T-helper 22 cell (primary cell): ENCODE data around the gene CYP2F1.
"Not testable (repeated sequence)": the region's sequence is repeated elsewhere in the genome, so short reads cannot be mapped to it uniquely, and the experiment has no call there.

Source experiments
- DNase-seq: peaks from one replicate; pipeline ENCODE4 v3.0.0-alpha.2; 2020; ENCODE audit warnings: low read depth

The CYP2F1 gene

GRCh38 chr19:41114132-41114531, at the start of gene CYP2F1:
Gene CYP2F1 (plus strand): TSS chr19:41114432. CDS start chr19:41116189, 1,757 bp downstream.
- no peak for DNase-seq

DNA sequence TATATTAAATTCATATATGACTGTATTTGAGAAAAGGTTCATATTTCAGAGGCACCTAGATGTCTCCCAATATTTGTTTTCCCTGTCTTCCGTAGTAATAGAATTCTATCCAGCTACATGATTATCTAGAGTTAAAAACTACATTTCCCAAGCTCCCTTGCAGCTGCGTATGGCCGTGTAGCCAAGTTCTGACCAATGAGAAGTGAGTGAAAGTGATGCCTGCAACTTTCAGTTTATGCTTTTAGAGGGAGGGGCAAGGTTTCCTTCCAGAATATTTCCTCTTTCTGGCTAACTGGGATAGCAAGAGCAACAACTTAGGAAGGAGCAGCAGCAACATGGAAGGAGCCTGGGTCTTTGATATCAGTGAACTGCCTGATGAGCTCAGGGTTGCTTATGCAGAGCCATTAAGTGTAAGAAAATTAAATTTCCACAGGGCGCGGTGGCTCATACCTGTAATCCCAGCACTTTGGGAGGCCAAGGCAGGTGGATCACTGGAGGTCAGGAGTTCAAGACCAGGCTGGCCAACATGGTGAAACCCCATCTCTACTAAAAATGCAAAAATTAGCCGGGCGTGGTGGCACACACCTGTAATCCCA, 49.2 kb upstream of the CYP2F1 start:
- DNase-seq: no peak

GRCh38 chr19:41076286-41076685, 37.9 kb upstream of the CYP2F1 start:
- no peak for DNase-seq

DNA sequence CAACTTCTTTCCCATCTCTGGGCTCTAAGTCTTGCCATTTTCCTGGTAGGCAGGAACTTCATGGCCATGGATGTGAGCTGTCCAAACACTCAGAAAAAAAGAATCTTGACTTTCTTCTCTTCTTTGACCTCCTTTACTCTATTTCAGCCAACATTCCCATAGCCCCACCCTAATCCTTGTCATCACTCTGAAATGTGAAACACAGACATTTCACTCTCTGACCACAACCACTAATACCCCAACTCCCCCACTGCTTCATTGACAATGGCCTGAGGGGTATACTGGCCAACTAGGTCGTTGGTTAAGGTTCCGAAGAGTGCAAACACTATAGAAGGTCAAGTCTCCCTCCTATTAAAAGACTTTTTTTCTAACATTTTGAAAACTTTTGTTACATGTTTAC, 30.7 kb upstream of the CYP2F1 start:
- DNase-seq: no peak

- DNase-seq: no peak
Measured at GRCh38 chr19:41085748-41086415, 28.4 kb upstream of the CYP2F1 start.

DNA sequence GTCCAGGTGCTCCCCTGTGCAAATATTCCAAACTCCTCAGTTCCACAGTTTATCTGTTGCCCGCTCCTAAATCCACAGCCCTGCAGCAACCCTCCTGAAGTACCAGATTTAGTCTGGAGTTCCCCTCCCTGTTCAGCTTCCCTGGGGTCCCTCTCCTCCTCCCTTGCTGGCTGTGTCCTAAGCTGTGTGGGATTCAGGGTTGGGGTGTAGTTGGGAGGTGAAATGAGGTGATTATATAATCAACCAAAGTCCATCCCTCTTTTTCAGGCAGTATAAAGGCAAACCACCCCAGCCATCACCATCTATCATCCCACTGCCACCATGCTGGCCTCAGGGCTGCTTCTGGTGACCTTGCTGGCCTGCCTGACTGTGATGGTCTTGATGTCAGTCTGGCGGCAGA, 26.1 kb upstream of the CYP2F1 start, which contains the start of gene CYP2A13:
Gene CYP2A13 (plus strand): TSS at position 301 of the 400 bp plus-strand sequence. CDS start 21 bp downstream, at position 322.
- DNase-seq: no peak

- no peak for DNase-seq
Measured at GRCh38 chr19:41089959-41090358, 24.3 kb upstream of the CYP2F1 start.

DNA sequence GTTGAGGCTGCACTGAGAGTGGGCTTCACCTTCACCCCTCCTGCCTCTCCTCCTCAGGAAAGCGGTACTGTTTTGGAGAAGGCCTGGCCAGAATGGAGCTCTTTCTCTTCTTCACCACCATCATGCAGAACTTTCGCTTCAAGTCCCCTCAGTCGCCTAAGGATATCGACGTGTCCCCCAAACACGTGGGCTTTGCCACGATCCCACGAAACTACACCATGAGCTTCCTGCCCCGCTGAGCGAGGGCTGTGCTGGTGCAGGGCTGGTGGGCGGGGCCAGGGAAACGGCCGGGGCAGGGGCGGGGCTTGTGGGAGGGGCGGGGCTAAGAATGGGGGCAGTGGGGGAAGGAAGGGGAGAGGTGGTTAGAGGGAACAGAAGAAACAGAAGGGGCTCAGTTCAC, 18.5 kb upstream of the CYP2F1 start:
- DNase-seq: no peak

GRCh38 chr19:41096353-41096752, 17.9 kb upstream of the CYP2F1 start:
- DNase-seq: no peak

GRCh38 chr19:41097302-41097701, 16.9 kb upstream of the CYP2F1 start:
- no peak for DNase-seq

DNA sequence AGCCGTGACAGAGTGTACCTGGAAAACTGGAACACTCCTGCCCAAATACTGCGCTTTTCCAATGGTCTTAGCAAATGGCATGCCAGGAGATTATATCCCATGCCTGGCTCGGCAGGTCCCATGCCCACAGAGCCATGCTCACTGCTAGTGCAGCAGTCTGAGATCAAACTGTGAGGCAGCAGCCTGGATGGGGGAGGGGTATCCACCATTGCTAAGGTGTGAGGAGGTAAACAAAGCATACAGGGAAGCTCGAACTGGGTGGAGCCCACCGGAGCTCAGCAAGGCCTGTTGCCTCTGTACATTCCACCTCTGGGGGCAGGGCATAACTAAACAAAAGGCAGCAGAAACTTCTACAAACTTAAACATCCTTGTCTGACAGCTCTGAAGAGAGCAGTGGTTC, 15.5 kb upstream of the CYP2F1 start:
- DNase-seq: no peak

- not testable (repeated sequence) for DNase-seq
Measured at GRCh38 chr19:41102210-41102609, 12.0 kb upstream of the CYP2F1 start.

DNA sequence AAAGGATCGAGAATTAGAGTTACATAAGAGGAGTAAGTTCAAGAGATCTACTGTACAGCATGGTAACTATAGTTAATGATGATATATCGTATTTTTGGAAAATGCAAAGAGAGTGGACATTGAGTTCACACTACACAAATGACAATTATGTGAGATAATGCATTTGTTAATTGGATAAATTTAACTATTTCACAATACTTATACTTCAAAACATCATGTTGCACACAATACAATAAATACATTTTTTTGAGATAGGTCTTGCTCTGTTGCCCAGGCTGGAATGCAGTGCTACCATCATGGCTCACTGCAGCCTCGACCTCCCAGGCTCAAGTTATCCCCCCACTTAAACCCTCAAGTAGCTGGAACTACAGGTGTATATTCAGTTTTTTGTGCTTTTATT, 8.1 kb upstream of the CYP2F1 start:
- no peak for DNase-seq

- DNase-seq: no peak
Measured at GRCh38 chr19:41111296-41111695, 2.9 kb upstream of the CYP2F1 start.

DNA sequence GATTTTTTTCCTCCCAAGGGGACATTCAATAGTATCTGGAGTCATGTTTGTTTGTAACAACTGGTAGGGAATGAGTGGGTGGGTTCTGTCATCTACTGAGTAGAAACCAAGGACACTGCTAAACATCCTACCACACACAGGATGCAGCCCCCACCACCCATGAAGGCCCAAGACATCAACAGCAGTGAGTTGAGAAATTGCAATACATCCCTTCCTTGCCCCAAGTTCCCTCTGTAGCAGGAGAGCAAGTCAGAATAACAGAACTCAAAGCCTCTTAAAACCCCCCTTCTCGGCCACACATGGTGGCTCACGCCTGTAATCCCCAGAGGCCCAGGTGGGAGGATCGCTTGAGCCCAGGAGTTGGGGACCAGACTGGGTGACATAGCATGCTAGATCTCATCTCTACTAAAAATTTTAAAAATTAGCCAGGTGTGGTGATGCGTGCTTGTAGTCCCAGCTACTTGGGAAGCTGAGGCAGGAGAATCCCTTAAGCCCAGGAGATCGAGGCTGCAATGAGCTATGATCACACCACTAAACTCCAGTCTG, 2.4 kb upstream of the CYP2F1 start:
- DNase-seq: no peak

DNA sequence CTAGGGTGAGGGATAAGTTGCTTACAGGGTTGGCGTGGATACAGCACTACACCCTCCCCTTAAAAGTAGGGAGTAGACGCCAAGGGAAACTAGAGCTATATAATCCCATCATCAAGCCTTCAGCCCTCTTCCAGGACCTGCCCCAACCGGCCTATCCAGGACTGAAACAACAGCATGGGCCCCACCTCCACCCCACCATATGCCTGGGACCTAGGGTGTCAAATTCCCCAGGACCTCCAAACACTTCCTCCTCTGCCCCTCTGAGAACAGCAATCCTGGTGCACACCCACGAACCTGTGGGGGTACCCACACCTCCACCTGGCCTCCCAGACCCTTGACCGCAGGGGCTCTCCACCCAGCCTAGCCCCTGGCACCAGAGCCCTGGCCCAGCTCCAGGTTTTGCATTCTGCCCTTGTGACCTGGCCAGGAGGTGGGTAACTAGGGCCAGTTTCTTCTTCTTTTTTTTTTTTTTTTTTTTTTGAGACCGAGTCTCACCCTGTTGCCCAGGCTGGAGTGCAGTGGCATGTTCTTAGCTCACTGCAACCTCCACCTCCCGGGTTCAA, 1.4 kb upstream of the CYP2F1 start:
- no peak for DNase-seq

- no peak for DNase-seq
Measured at GRCh38 chr19:41116261-41116660, 2.0 kb downstream of the CYP2F1 start.

GRCh38 chr19:41120929-41121911, 7.0 kb downstream of the CYP2F1 start:
- DNase-seq: peak; percentile 80

GRCh38 chr19:41122846-41123245, 8.6 kb downstream of the CYP2F1 start:
- DNase-seq: not testable (repeated sequence)

- no peak for DNase-seq
Measured at GRCh38 chr19:41123716-41124294, 9.6 kb downstream of the CYP2F1 start.

- DNase-seq: peak; percentile 34
Measured at GRCh38 chr19:41126765-41127203, 12.6 kb downstream of the CYP2F1 start.

DNA sequence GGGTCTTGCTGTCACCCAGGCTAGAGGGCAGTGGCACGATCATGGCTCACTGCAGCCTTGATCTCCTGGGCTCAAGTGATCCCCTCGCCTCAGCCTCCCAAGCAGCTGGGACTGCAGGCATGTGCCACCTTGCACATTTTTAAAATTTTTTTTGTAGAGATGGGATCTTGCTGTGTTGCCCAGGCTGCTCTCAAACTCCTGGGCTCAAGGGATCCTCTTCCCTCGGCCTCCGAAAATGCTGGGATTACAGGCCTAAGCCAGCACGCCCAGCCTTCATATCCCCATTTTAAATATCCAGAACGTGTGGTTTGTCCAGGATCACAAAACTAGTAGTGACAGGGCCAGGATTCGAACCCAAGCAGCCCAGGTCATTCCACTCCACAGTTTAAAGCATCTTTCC, 13.1 kb downstream of the CYP2F1 start:
- DNase-seq: not testable (repeated sequence)
